ENCODE results near the gene NXNL2.

NXNL2 gene

GRCh38 chr9:88534456-88535225 lies at the start of gene NXNL2:
Gene NXNL2, plus strand, starts transcription at chr9:88535178. Its CDS starts 257 bp downstream, at chr9:88535435.
- DNase-seq, result peak; percentile 83

GRCh38 chr9:88488166-88488565 lies 46.8 kb upstream of the NXNL2 start:
- no peak for DNase-seq

- DNase-seq, result no peak
Measured at GRCh38 chr9:88494983-88495721, 39.8 kb upstream of the NXNL2 start.

GRCh38 chr9:88497224-88497623 lies 37.8 kb upstream of the NXNL2 start:
- DNase-seq, result no peak

GRCh38 chr9:88498880-88499279 lies 36.1 kb upstream of the NXNL2 start:
- DNase-seq, result no peak

GRCh38 chr9:88501086-88501485 lies 33.9 kb upstream of the NXNL2 start:
- no peak for DNase-seq

GRCh38 chr9:88502552-88503034 lies 32.4 kb upstream of the NXNL2 start:
- DNase-seq, result no peak

- DNase-seq, result no peak
Measured at GRCh38 chr9:88503081-88503844, 31.7 kb upstream of the NXNL2 start.

GRCh38 chr9:88503845-88504764 lies 30.9 kb upstream of the NXNL2 start:
- DNase-seq, result no peak

- DNase-seq, result no peak
Measured at GRCh38 chr9:88508326-88508725, 26.7 kb upstream of the NXNL2 start.

- DNase-seq, result no peak
Measured at GRCh38 chr9:88511906-88512305, 23.1 kb upstream of the NXNL2 start.

GRCh38 chr9:88514247-88514646 lies 20.7 kb upstream of the NXNL2 start:
- no peak for DNase-seq

GRCh38 chr9:88521308-88521707 lies 13.7 kb upstream of the NXNL2 start:
- no peak for DNase-seq

GRCh38 chr9:88522360-88522759 lies 12.6 kb upstream of the NXNL2 start:
- no peak for DNase-seq

- no peak for DNase-seq
Measured at GRCh38 chr9:88523056-88523455, 11.9 kb upstream of the NXNL2 start.

- no peak for DNase-seq
Measured at GRCh38 chr9:88524911-88525310, 10.1 kb upstream of the NXNL2 start.

GRCh38 chr9:88527618-88528017 lies 7.4 kb upstream of the NXNL2 start:
- DNase-seq, result no peak

- no peak for DNase-seq
Measured at GRCh38 chr9:88528080-88528790, 6.7 kb upstream of the NXNL2 start.

GRCh38 chr9:88529496-88529895 lies 5.5 kb upstream of the NXNL2 start:
- DNase-seq, result no peak

GRCh38 chr9:88530051-88530450 lies 4.9 kb upstream of the NXNL2 start:
- DNase-seq, result peak; percentile 33

- DNase-seq, result peak; percentile 50
Measured at GRCh38 chr9:88531920-88532698, 2.9 kb upstream of the NXNL2 start.
